Germinal center (tissue), 1 donor: ENCODE results near the gene DDIAS.
"Not testable (repeated sequence)": the region's sequence is repeated elsewhere in the genome, so short reads cannot be mapped to it uniquely, and the experiment has no call there.

Source experiments
- DNase-seq: peaks from one replicate; pipeline ENCODE4 v3.0.0; 2012; ENCODE audit warnings: mixed read lengths, low spot score

Gene DDIAS

GRCh38 chr11:82927264-82927880 is 25.8 kb downstream of the DDIAS start:
- peak; percentile 56 for DNase-seq

- no peak for DNase-seq
Observed at GRCh38 chr11:82929121-82929520, 27.6 kb downstream of the DDIAS start.

DNA sequence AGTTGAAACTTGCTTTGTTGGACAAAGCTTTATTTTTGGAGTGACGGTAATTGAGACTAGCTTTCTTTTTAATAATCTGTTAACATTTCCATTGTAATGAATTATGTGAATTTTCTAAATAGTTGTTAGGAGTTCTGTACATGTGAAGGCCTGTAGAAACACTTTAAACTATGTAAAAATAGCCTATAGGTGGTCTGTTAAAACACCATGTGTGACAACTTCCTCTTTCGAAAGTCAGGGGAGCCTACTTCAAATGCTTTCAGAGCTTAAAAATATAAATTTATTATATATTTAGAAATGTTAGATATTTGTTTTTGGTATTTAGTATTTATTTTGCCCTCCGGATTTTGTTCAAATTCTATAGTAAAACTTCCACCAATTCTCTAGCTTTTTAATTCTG is 28.7 kb downstream of the DDIAS start:
- DNase-seq: peak; percentile 45

DNA sequence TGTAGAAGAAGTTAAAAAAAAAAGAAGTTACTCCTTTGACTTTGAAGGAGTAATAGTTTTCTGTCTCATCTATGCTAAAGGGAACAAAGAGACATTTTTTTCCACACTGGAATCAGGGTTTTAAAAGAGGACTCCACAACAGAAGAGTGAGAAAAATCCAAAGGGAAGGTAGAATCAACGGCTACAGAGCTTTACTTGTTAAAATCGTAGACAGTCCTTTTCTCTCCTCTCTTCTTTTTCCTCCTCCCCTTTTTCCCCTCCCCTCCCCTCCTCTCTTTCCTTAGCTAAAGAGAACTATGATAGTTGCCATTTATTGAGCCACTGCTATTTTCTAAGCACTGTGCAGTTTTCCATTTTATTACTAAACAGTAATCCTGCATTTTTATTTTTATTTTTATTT is 29.2 kb downstream of the DDIAS start:
- no peak for DNase-seq

DNA sequence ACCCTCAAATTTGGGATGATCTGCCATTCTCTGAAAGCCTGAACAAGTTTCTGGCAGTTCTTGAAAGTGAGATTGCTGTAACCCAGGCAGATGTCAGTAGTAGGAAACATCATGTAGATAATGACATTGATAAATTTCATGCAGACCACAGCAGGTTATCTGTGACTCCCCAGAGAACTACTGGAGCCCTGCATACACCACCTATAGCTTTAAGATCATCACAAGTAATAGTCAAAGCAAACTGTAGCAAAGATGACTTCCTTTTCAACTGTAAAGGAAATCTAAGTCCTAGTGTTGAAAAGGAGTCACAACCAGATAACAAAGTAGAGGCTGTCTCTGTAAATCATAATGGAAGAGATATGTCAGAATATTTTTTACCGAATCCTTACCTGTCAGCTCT is 31.0 kb downstream of the DDIAS start:
- no peak for DNase-seq

DNA sequence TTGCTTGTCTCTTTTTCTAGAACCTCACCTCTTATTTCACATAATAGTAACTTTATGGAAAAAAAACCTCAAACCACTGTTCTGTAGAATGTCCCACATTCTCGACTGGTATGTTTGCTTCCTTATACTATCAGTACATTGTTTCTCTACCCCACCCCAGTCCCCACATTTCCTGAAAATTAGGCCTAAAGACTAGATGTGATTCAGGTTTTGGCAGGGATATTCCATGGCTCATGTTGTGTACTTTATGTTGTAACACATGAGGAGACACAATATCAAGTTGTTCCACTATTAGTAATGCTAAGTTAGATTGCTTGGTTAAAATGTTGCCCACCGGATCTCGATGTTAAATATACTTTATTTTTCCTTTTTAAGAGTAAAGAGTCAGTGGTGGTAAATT is 34.7 kb downstream of the DDIAS start:
- DNase-seq: no peak

GRCh38 chr11:82937554-82937953 is 36.0 kb downstream of the DDIAS start:
- DNase-seq: no peak

- DNase-seq: no peak
Observed at GRCh38 chr11:82939456-82939855, 37.9 kb downstream of the DDIAS start.

DNA sequence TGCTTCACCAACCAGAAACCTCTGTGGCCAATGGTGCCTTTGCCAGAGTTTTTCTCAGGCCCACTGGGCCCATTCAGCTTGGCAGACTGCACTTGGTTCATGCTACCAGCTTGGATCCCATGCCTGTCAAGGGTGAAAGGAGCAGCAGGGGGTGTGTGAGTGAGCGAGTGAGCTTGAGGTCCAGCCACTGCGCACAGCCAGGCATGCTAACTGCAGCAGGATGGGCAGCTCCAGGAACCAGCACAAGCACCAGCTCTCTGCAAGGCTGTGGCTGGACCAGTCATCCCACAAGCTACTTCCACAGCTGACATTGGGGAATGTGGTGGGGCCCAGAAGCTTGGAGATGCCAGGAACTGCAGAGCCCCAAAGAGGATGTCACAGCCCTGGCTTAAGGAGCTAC is 40.8 kb downstream of the DDIAS start:
- DNase-seq: no peak

DNA sequence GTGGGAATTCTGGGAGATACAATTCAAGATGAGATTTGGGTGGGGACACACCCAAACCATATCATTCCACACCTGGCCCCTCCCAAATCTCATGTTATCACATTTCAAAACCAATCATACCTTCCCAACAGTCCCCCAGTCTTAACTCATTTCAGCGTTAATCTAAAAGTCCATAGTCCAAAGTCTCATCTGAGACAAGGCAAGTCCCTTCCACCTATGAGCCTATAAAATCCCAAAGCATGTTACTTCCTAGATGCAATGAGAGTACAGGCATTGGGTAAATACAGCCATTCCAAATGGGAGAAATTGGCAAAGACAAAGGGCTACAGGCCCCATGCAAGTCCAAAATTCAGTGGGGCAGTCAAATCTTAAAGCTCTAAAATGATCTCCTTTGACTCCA is 41.9 kb downstream of the DDIAS start:
- DNase-seq: not testable (repeated sequence)

- DNase-seq: no peak
Observed at GRCh38 chr11:82944198-82944597, 42.7 kb downstream of the DDIAS start.

DNA sequence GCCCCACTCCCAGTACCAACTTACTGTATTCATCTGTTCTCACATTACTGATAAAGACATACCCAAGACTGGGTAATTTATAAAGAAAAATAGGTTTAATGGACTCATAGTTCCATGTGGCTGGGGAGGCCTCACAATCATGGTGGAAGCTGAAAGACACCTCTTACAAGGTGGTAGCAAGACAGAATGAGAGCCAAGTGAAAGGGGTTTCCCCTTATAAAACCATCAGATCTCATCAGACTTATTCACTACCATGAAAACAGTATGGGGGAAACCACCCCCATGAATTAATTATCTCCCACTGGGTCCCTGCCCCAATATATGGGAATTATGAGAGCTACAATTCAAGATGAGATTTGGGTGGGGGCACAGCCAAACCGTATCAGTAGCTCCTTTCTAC is 43.5 kb downstream of the DDIAS start:
- DNase-seq: not testable (repeated sequence)

DNA sequence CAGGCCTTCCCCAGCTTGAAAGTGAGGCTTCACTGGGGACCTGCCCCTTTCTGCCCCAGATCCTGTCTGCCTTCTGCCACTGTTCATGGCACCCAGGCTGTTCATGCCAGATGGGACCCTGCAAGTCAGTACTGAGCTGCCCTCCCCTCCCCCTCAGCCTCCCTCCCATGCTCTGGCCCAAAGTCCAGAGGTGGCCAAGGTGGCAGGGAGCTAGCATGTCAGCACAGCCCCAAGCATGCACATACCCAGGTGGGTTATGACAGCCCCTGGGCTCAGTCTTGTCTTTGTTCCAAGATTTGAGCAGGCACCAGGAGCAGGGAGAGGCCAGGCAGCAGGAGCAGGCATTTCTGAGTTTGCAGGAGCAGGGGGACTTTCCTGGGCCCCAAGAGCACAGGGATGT is 44.1 kb downstream of the DDIAS start:
- no peak for DNase-seq

DNA sequence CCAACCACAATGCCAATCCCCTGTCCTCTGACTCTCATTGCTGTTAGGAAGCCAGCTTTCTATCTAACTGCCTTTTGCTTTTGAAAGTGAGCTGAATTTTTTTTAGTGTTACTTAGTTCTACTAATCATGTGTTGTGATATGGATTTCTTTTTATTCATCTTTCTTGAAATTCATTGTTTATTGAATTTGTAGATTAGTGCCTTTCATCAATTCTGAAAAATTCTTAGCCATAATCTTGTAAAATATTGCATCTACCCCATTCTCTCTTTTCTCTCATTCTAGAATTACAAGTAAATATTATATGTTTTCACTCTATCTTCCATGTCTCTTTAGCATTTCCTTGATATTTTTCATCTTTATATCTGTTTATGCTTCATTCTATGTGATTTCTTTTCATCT is 47.8 kb downstream of the DDIAS start:
- no peak for DNase-seq

DNA sequence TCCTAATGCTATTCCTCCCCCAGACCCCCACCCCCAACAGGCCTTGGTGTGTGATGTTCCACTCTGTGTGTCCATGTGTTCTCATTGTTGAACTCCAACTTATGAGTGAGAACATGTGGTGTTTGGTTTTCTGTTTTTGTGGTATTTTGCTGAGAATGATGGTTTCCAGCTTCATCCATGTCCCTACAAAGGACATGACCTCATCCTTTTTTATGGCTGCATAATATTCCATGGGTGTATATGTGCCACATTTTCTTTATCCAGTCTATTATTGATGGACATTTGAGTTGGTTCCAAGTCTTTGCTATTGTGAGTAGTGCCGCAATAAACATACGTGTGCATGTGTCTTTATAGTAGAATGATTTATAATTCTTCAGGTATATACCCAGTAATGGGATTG is 49.0 kb downstream of the DDIAS start:
- not testable (repeated sequence) for DNase-seq

DNA sequence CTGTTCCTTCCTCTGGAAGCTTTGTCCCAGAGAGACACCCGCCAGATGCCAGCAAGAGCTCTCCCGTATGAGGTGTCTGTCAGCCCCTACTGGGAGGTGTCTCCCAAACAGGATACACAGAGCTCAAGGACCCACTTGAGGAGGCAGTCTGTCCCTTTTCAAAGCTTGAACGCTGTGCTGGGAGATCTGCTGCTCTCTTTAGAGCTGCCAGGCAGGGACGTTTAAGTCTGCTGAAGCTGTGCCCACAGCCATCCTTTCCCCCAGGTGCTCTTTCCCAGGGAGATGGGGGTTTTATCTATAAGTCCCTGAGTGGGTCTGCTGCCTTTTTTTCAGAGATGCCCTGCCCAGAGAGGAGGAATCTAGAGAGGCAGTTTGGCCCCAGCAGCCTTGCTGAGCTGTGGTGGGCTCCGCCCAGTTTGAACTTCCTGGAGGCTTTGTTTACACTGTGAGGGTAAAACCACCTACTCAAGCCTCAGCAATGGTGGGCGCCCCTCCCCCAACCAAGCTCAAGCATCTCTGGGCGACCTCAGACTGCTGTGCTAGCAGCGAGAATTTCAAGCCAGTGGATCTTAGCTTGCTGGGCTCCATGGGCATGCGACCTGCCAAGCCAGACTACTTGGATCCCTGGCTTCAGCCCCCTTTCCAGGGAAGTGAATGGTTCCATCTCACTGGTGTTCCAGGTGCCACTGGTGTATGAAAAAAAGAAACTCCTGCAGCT is 54.4 kb downstream of the DDIAS start:
- not testable (repeated sequence) for DNase-seq

GRCh38 chr11:82959987-82960778 is 58.6 kb downstream of the DDIAS start:
- DNase-seq: peak; percentile 35

GRCh38 chr11:82960779-82961143 is 59.2 kb downstream of the DDIAS start:
- DNase-seq: no peak

DNA sequence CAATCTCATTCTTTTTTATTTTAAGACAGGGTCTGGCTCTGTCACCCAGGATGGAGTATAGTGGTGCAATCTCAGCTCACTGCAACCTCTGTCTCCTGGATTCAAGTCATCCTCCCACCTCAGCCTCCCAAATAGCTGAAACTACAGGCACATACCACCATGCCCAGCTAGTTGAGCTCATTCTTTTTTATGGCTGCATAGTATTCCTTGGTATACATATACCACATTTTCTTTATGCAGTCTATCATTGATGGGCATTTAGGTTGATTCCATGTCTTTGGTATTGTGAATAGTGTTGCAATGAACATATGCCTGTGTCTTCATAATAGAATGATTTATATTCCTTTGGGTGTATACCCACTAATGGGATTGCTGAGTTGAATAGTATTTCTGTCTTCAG is 60.5 kb downstream of the DDIAS start:
- not testable (repeated sequence) for DNase-seq

DNA sequence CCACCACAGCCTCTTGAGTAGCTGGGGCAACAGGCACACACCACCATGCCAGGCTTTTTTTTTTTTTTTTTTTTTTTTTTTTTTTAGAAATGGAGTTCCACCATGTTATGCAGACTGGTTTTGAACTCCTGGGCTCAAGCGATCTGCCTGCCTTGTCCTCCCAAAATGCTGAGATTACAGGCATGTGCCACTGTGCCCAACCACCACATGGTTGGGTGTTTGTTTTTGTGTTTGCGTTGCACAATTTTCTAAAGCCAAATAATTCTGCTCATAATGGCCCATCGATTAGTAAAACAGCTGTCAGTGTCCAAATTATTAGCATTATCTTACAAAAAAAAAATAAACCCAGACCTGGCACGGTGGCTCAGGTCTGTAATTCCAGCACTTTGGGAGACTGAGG is 65.8 kb downstream of the DDIAS start:
- DNase-seq: no peak

- peak; percentile 40 for DNase-seq
Observed at GRCh38 chr11:82969811-82970210, 68.3 kb downstream of the DDIAS start.

- not testable (repeated sequence) for DNase-seq
Observed at GRCh38 chr11:82970507-82971083, 69.1 kb downstream of the DDIAS start.

GRCh38 chr11:82971519-82971946 is 70.0 kb downstream of the DDIAS start:
- not testable (repeated sequence) for DNase-seq
